ENCODE results near the gene THBS4.

THBS4 gene

DNA sequence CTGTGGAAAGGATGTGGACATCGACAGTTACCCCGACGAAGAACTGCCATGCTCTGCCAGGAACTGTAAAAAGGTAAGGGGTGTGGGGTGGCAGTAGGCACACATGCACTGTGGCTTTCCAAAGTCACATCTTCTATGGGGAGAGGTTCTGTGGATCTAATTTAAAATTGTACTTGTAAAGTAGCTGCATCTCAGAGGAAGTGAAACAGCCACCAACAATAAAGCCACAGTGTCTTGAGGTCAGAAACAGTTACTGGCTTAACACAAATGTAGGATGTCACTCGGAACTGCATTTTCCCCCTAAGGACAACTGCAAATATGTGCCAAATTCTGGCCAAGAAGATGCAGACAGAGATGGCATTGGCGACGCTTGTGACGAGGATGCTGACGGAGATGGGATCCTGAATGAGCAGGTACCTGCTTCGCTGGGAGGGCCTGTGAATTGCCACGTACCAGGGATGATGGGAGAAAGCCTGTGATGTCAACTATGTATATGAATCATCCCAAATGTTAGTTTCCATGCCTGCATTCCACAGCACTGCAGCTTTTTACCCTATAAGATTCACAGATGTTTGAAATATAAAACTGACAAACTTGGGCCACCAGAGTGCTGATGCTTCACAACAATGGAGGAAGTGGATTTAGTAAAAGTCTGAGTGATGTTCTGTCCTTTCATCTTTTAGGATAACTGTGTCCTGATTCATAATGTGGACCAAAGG is 35.3 kb downstream of the THBS4 start:
- no peak for DNase-seq (ENCODE audit: low read depth)
- no peak overlapping the region for H3K4me3 ChIP-seq (ENCODE audit: low read depth, low read length)
- TF ChIP-seq, protein P1, sequence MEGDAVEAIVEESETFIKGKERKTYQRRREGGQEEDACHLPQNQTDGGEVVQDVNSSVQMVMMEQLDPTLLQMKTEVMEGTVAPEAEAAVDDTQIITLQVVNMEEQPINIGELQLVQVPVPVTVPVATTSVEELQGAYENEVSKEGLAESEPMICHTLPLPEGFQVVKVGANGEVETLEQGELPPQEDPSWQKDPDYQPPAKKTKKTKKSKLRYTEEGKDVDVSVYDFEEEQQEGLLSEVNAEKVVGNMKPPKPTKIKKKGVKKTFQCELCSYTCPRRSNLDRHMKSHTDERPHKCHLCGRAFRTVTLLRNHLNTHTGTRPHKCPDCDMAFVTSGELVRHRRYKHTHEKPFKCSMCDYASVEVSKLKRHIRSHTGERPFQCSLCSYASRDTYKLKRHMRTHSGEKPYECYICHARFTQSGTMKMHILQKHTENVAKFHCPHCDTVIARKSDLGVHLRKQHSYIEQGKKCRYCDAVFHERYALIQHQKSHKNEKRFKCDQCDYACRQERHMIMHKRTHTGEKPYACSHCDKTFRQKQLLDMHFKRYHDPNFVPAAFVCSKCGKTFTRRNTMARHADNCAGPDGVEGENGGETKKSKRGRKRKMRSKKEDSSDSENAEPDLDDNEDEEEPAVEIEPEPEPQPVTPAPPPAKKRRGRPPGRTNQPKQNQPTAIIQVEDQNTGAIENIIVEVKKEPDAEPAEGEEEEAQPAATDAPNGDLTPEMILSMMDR (IDR thresholded peaks at IDR 0.05; ENCODE audit: low read depth, low read length, missing control alignments): no peak

DNA sequence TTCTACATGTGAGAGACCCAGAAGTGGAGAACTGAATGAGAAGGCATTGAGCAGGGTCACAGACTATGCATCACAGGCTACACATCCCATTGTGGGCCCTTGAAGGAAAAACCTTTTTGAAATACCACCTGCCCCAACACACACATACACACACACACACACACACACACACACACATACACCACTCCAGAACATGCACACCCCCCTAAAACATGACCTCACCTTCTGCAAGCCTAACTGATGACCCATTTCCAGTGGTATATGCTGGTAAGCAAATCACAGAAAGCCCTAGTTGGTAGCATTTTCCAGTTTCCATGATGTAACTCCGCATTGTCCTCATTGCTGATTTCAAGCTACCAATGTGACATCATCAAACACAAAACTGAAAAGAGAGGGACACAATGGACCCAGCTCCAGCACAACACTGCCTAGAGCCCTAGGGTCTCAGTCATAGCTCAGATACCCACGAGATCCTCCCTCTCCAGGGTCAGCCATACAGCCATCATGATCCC is 36.4 kb downstream of the THBS4 start:
- H3K4me3 ChIP-seq (ENCODE audit: low read depth, low read length): no peak overlapping the region
- no peak for DNase-seq (ENCODE audit: low read depth)
- TF ChIP-seq, protein P1 (IDR thresholded peaks at IDR 0.05; ENCODE audit: low read depth, low read length, missing control alignments): no peak

DNA sequence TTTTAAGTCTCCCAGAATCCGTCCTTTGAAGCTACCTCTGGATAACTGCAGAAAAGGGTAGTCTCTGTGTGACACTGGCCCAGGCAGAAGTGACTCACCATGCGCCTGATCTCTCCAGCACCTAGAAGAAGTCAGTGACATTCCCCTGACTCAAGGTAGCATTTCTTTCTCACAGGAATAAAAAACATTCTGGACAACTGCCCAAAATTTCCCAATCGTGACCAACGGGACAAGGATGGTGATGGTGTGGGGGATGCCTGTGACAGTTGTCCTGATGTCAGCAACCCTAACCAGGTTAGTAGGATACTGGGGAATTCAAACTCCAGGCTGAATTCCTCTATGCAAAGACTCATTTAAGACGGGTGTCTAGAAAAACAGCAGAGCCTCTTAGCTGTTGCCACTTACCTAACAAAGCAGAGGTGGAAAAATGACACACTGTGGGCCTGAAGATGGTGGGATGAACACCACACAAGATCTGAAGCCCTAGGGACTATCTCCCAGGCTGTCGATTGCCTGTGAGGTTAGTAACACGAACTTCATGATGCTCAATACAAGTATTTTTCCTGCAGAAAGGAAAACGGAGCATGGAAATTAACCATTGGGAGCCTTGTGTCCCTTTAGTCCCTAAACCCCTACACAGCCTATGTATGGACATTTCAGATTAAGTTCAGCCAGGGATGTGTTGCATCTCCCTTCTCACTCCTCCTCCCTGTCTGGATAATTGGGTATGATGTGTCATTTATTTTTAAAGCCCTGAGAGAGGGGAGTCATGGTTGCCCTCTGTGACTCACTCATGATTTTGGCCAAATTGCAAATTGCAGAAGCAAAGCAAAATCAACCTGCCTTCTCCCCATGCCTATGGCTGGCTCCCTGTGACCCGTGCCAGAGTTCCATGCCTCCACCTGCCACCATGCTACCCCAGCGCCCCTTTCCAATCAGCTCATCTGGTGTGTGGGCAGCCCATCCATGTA is 37.2 kb downstream of the THBS4 start:
- no peak overlapping the region for H3K4me3 ChIP-seq (ENCODE audit: low read depth, low read length)
- no peak for DNase-seq (ENCODE audit: low read depth)
- TF ChIP-seq, protein P1 (IDR thresholded peaks at IDR 0.05; ENCODE audit: low read depth, low read length, missing control alignments): no peak

DNA sequence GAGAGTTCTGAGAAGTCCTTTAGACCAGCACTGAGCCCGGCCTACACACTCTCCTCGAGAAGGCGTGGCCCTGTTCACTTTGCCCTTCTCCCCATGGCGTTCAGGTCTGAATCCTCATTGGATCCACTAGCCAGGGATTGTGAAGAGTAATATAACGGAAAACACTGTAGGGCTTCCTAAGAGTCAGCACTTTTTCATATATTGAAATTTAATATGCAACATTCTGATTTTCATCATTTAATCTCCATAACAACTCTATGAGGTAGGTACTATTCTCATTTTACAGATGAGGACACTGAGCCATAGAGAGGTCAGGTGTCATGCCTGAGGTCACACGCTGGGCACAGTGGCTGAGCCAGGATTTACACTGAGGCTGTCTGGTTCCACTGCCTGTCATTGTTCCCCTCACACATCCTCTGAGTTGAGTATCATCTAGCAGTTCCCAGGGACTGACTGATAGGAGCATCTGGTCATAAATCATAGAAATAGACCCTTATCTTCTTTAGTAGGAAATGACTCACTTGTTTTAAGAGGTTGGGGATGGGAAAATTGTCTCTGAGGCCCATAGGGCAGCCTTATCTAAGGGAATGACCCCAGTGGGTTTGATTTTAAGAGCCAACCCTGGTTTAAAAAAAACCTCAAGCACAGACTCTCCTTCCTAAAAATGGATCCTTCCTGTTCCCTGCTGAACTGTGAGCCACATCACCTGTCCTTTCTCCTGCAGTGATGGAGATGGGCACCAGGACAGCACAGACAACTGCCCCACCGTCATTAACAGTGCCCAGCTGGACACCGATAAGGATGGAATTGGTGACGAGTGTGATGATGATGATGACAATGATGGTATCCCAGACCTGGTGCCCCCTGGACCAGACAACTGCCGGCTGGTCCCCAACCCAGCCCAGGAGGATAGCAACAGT is 41.2 kb downstream of the THBS4 start:
- no peak overlapping the region for H3K4me3 ChIP-seq (ENCODE audit: low read depth, low read length)
- TF ChIP-seq, protein P1 (IDR thresholded peaks at IDR 0.05; ENCODE audit: low read depth, low read length, missing control alignments): no peak
- no peak for DNase-seq (ENCODE audit: low read depth)

DNA sequence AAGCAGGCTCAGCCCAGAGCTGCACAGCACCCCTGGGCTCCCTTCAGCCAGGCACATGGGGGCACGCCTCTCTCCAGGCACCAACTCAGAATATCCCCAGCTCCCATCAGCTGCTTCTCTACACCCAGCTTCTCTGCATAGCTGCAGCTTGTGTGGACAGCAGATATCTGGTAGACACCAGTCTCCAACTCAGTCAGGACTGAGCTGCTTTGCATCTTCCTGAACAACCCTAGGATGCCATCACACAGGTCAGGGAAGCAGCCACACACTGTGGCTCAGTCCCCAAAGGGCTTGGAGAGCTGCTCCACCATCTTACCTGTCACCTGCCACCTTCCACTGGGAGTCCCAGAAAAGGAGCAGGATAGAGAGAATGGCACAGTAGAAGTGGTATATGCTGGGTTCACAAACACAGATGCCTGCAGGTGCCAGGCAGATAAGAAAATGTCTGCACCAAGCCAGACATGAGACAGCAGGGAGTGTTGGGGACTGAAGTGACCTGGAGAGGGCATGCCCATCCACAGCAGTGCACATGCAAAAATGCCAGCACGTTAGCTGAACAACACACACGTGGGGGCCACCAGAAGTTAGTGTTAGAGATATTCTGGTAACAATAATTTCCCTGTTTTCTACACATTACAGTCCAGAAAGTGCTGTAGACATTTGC is 42.0 kb downstream of the THBS4 start:
- no peak for DNase-seq (ENCODE audit: low read depth)
- TF ChIP-seq, protein P1 (IDR thresholded peaks at IDR 0.05; ENCODE audit: low read depth, low read length, missing control alignments): no peak
- no peak overlapping the region for H3K4me3 ChIP-seq (ENCODE audit: low read depth, low read length)

DNA sequence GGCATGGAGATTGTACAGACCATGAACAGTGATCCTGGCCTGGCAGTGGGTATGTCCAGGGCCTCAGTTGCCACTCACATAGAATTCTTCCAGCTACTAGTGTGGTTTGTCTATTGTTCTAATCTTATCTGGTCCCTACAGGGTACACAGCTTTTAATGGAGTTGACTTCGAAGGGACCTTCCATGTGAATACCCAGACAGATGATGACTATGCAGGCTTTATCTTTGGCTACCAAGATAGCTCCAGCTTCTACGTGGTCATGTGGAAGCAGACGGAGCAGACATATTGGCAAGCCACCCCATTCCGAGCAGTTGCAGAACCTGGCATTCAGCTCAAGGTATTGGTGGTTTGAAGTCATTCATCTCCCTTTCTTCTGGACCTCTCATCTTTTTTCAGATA is 43.8 kb downstream of the THBS4 start:
- no peak overlapping the region for H3K4me3 ChIP-seq (ENCODE audit: low read depth, low read length)
- TF ChIP-seq, protein P1 (IDR thresholded peaks at IDR 0.05; ENCODE audit: low read depth, low read length, missing control alignments): no peak
- no peak for DNase-seq (ENCODE audit: low read depth)
